ENCODE measurements around the gene WDR91.

WDR91 gene

GRCh38 chr7:135257790-135258189 lies 46.5 kb upstream of the WDR91 start:
- no peak overlapping the region for H3K23ac ChIP-seq (ENCODE audit: low read depth, low read length, poor library complexity)
- H2BK12ac ChIP-seq (ENCODE audit: low read length): no peak overlapping the region
- H3K27me3 ChIP-seq (ENCODE audit: control insufficient read depth in 3 of 3, insufficient read depth in 3 of 3, low read depth in 1 of 3, low read length in 3 of 3): peaks cover 0 to 5% (median 0%) of the 10 kb centered on the region in 3 experiments
- H2BK5ac ChIP-seq (ENCODE audit: low read length): no peak overlapping the region
- H2BK120ac ChIP-seq (ENCODE audit: low read depth, low read length): no peak overlapping the region
- H3K9me3 ChIP-seq (replicated peaks in 1 of 2; ENCODE audit: control insufficient read depth in 2 of 2, insufficient read depth in 1 of 2, low read depth in 1 of 2, low read length in 2 of 2): no peaks in the 10 kb centered on the region
- no peak overlapping the region for H3K4me3 ChIP-seq (ENCODE audit: low read length in 2 of 2)
- H2AK5ac ChIP-seq (ENCODE audit: low read depth, low read length): no peak overlapping the region
- H3K4me2 ChIP-seq (ENCODE audit: insufficient read depth, low read length, poor library complexity, severe bottlenecking): no peak overlapping the region
- DNase-seq (ENCODE audit: low spot score): no peak
- H4K91ac ChIP-seq (ENCODE audit: low read depth, low read length, poor library complexity): no peak overlapping the region
- H3K4me1 ChIP-seq (ENCODE audit: control insufficient read depth in 2 of 2, insufficient read depth in 1 of 2, low read depth in 1 of 2, low read length in 2 of 2): peaks cover 0 to 4% of the 10 kb centered on the region in 2 donors
- H4K8ac ChIP-seq (ENCODE audit: low read depth, low read length): no peak overlapping the region
- no peak overlapping the region for H3K4ac ChIP-seq (ENCODE audit: low read length)
- WGBS, 2 donors (ENCODE audit: extremely low coverage in 2 of 2, insufficient read length in 2 of 2, insufficient replicate concordance in 1 of 2): no CpG with 5 or more reads among the region's 4 CpGs
- no peak overlapping the region for H3K27ac ChIP-seq (replicated peaks; ENCODE audit: low read length)
- no peak overlapping the region for H3K14ac ChIP-seq (ENCODE audit: low read length)
- no peak overlapping the region for H3K18ac ChIP-seq (ENCODE audit: low read length)
- no peaks in the 10 kb centered on the region for H3K36me3 ChIP-seq (replicated peaks in 1 of 2; ENCODE audit: control insufficient read depth in 2 of 2, insufficient read depth in 2 of 2, low read length in 2 of 2)
- H2AFZ ChIP-seq (ENCODE audit: low read length): no peak overlapping the region
- no peaks in the 10 kb centered on the region for H3K79me1 ChIP-seq (ENCODE audit: low read depth, low read length)
- no peak overlapping the region for H3K9ac ChIP-seq (ENCODE audit: low read depth, low read length, poor library complexity)
- no peak overlapping the region for H2BK15ac ChIP-seq (ENCODE audit: low read length)

DNA sequence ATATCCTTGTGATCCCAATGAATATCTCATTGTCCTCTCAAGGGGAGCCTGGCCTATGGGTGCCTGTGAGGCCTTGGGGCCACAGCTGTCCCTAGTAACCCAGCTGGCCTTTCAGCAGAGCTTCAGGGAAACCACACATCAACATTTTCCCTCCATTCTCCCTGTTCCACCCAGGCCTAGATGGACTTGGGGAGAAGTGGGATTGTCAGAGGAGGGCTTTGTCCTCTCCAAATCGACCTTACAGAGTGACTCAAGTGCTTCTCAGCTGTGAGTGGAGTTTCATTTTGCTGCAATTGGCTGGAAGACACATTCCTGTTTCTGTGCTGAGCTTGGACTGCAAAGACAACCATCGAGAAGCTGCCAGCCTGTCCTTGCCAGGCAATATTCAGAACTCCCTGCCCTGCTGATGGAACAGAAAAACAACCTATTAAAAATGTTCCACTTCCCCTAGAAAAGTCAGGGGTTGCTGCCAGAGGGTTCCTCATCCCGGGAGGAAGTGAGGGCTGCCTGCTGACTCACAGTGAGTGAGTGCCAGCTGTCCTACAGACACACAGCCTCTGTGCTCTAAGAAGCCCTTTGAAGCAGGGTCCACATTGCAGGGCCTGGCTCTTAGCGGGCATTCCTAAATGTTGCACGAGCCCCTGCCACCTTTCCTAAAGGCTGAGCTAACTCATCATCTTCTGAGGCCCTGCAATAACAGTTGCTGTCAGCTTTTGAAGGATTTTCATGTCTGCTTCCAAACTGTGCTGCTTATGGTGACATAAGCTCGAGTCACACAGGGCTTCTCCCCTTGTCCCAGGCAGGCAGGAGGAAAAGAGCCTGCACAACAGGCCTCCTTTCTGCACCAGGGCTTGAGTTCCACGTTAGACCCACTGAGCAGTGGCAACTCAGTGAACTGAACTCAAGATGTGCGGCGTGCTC lies 42.8 kb upstream of the WDR91 start:
- Histone ChIP-seq H3K18ac (ENCODE audit: low read length) (no peak overlapping the region), H3K4me1 (ENCODE audit: control insufficient read depth in 2 of 2, insufficient read depth in 1 of 2, low read depth in 1 of 2, low read length in 2 of 2) (peaks cover 0 to 2% of the 10 kb centered on the region in 2 donors), H4K91ac (ENCODE audit: low read depth, low read length, poor library complexity) (no peak overlapping the region), H2AK5ac (ENCODE audit: low read depth, low read length) (no peak overlapping the region), H3K36me3 (replicated peaks in 1 of 2; ENCODE audit: control insufficient read depth in 2 of 2, insufficient read depth in 2 of 2, low read length in 2 of 2) (no peaks in the 10 kb centered on the region), H3K14ac (ENCODE audit: low read length) (no peak overlapping the region), H2BK12ac (ENCODE audit: low read length) (no peak overlapping the region), H2BK120ac (ENCODE audit: low read depth, low read length) (no peak overlapping the region), H3K27ac (replicated peaks; ENCODE audit: low read length) (no peak overlapping the region), H2AFZ (ENCODE audit: low read length) (peak overlapping the region; percentile 67), H2BK15ac (ENCODE audit: low read length) (no peak overlapping the region), H3K4me2 (ENCODE audit: insufficient read depth, low read length, poor library complexity, severe bottlenecking) (no peak overlapping the region), H3K27me3 (ENCODE audit: control insufficient read depth in 3 of 3, insufficient read depth in 3 of 3, low read depth in 1 of 3, low read length in 3 of 3) (peaks cover 0 to 5% (median 0%) of the 10 kb centered on the region in 3 experiments), H3K4ac (ENCODE audit: low read length) (no peak overlapping the region), H3K23ac (ENCODE audit: low read depth, low read length, poor library complexity) (no peak overlapping the region), H3K9ac (ENCODE audit: low read depth, low read length, poor library complexity) (no peak overlapping the region), H3K9me3 (replicated peaks in 1 of 2; ENCODE audit: control insufficient read depth in 2 of 2, insufficient read depth in 1 of 2, low read depth in 1 of 2, low read length in 2 of 2) (no peaks in the 10 kb centered on the region), H3K79me1 (ENCODE audit: low read depth, low read length) (no peaks in the 10 kb centered on the region), H3K4me3 (ENCODE audit: low read length in 2 of 2) (no peak overlapping the region), H2BK5ac (ENCODE audit: low read length) (no peak overlapping the region), H4K8ac (ENCODE audit: low read depth, low read length) (no peak overlapping the region)
- no CpG with 5 or more reads among the region's 9 CpGs for whole genome bisulfite sequencing, 2 donors (ENCODE audit: extremely low coverage in 2 of 2, insufficient read length in 2 of 2, insufficient replicate concordance in 1 of 2)
- DNase-seq (ENCODE audit: low spot score): no peak

- WGBS, 2 donors (ENCODE audit: extremely low coverage in 2 of 2, insufficient read length in 2 of 2, insufficient replicate concordance in 1 of 2): no CpG with 5 or more reads among the region's 4 CpGs
- H3K4me3 ChIP-seq (ENCODE audit: low read length in 2 of 2): no peak overlapping the region
- H2BK120ac ChIP-seq (ENCODE audit: low read depth, low read length): no peak overlapping the region
- H4K8ac ChIP-seq (ENCODE audit: low read depth, low read length): no peak overlapping the region
- H3K4me2 ChIP-seq (ENCODE audit: insufficient read depth, low read length, poor library complexity, severe bottlenecking): no peak overlapping the region
- H2AFZ ChIP-seq (ENCODE audit: low read length): no peak overlapping the region
- no peaks in the 10 kb centered on the region for H3K4me1 ChIP-seq (ENCODE audit: control insufficient read depth in 2 of 2, insufficient read depth in 1 of 2, low read depth in 1 of 2, low read length in 2 of 2)
- H2BK12ac ChIP-seq (ENCODE audit: low read length): no peak overlapping the region
- no peak overlapping the region for H3K4ac ChIP-seq (ENCODE audit: low read length)
- H3K27ac ChIP-seq (replicated peaks; ENCODE audit: low read length): no peak overlapping the region
- no peak overlapping the region for H3K18ac ChIP-seq (ENCODE audit: low read length)
- no peak overlapping the region for H2BK5ac ChIP-seq (ENCODE audit: low read length)
- H3K79me1 ChIP-seq (ENCODE audit: low read depth, low read length): no peaks in the 10 kb centered on the region
- H3K9me3 ChIP-seq (replicated peaks in 1 of 2; ENCODE audit: control insufficient read depth in 2 of 2, insufficient read depth in 1 of 2, low read depth in 1 of 2, low read length in 2 of 2): no peaks in the 10 kb centered on the region
- no peak overlapping the region for H2AK5ac ChIP-seq (ENCODE audit: low read depth, low read length)
- no peak for DNase-seq (ENCODE audit: low spot score)
- H3K23ac ChIP-seq (ENCODE audit: low read depth, low read length, poor library complexity): no peak overlapping the region
- H3K27me3 ChIP-seq (ENCODE audit: control insufficient read depth in 3 of 3, insufficient read depth in 3 of 3, low read depth in 1 of 3, low read length in 3 of 3): peaks cover 0 to 5% (median 0%) of the 10 kb centered on the region in 3 experiments
- H2BK15ac ChIP-seq (ENCODE audit: low read length): no peak overlapping the region
- H3K36me3 ChIP-seq (replicated peaks in 1 of 2; ENCODE audit: control insufficient read depth in 2 of 2, insufficient read depth in 2 of 2, low read length in 2 of 2): no peaks in the 10 kb centered on the region
- H3K9ac ChIP-seq (ENCODE audit: low read depth, low read length, poor library complexity): no peak overlapping the region
- no peak overlapping the region for H4K91ac ChIP-seq (ENCODE audit: low read depth, low read length, poor library complexity)
- H3K14ac ChIP-seq (ENCODE audit: low read length): no peak overlapping the region
Observed at GRCh38 chr7:135251496-135252391, 40.4 kb upstream of the WDR91 start.

DNA sequence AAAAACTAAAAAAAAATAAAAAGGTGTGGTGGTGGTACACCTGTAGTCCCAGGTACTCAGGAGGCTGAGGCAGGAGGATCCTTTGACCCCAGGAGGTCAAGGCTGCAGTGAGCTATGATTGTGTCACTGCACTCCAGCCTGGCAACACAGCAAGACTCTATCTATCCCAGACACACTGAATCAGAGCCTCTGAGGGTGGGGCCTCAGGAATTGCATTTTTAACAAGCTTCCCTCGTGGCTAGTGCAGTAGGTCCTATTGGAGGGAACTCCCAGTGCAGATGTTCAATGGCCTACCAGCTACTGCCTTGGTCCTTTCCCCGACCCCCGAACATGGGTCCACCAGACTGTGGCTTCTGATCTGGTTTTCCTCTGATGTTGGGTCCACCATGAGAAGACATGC lies 37.2 kb upstream of the WDR91 start:
- no peak overlapping the region for H2BK12ac ChIP-seq (ENCODE audit: low read length)
- WGBS, 2 donors (ENCODE audit: extremely low coverage in 2 of 2, insufficient read length in 2 of 2, insufficient replicate concordance in 1 of 2): no CpG with 5 or more reads among the region's 3 CpGs
- H3K23ac ChIP-seq (ENCODE audit: low read depth, low read length, poor library complexity): no peak overlapping the region
- H3K36me3 ChIP-seq (replicated peaks in 1 of 2; ENCODE audit: control insufficient read depth in 2 of 2, insufficient read depth in 2 of 2, low read length in 2 of 2): no peaks in the 10 kb centered on the region
- H2AK5ac ChIP-seq (ENCODE audit: low read depth, low read length): no peak overlapping the region
- no peak overlapping the region for H4K8ac ChIP-seq (ENCODE audit: low read depth, low read length)
- H3K9ac ChIP-seq (ENCODE audit: low read depth, low read length, poor library complexity): no peak overlapping the region
- H3K18ac ChIP-seq (ENCODE audit: low read length): no peak overlapping the region
- peaks cover 2% of the 10 kb centered on the region for H3K79me1 ChIP-seq (ENCODE audit: low read depth, low read length)
- no peak overlapping the region for H3K27ac ChIP-seq (replicated peaks; ENCODE audit: low read length)
- H3K4me1 ChIP-seq (ENCODE audit: control insufficient read depth in 2 of 2, insufficient read depth in 1 of 2, low read depth in 1 of 2, low read length in 2 of 2): no peaks in the 10 kb centered on the region
- no peak overlapping the region for H2BK120ac ChIP-seq (ENCODE audit: low read depth, low read length)
- no peak overlapping the region for H4K91ac ChIP-seq (ENCODE audit: low read depth, low read length, poor library complexity)
- no peak overlapping the region for H2AFZ ChIP-seq (ENCODE audit: low read length)
- no peak for DNase-seq (ENCODE audit: low spot score)
- no peak overlapping the region for H3K14ac ChIP-seq (ENCODE audit: low read length)
- no peak overlapping the region for H3K4ac ChIP-seq (ENCODE audit: low read length)
- no peaks in the 10 kb centered on the region for H3K27me3 ChIP-seq (ENCODE audit: control insufficient read depth in 3 of 3, insufficient read depth in 3 of 3, low read depth in 1 of 3, low read length in 3 of 3)
- H3K9me3 ChIP-seq (replicated peaks in 1 of 2; ENCODE audit: control insufficient read depth in 2 of 2, insufficient read depth in 1 of 2, low read depth in 1 of 2, low read length in 2 of 2): peaks cover 0 to 2% of the 10 kb centered on the region in 2 donors
- H3K4me3 ChIP-seq (ENCODE audit: low read length in 2 of 2): no peak overlapping the region
- no peak overlapping the region for H3K4me2 ChIP-seq (ENCODE audit: insufficient read depth, low read length, poor library complexity, severe bottlenecking)
- H2BK15ac ChIP-seq (ENCODE audit: low read length): no peak overlapping the region
- H2BK5ac ChIP-seq (ENCODE audit: low read length): no peak overlapping the region
